Gastrocnemius medialis (tissue), 4 donors: ENCODE measurements around the gene TCF12.

Experiments used
- POLR2A ChIP-seq, 2 donors: fragments of 450-650 bp; IDR thresholded peaks; one replicate each; pipeline ENCODE4 v1.6.1; 2017; ENCODE audit warnings: antibody characterized with exemption in 2 of 2, mild to moderate bottlenecking in 2 of 2, moderate library complexity in 2 of 2
- TF ChIP-seq, protein P1 (sequence below), 5 experiments: fragments of 450-650 bp in 3 of 5; fragments of 200-600 bp in 2 of 5; sonication (generic) in 2 of 5; IDR thresholded peaks in 4 of 5; conservative IDR thresholded peaks in 1 of 5; 1 replicate in 4 of 5; 2 replicates in 1 of 5; pipeline ENCODE4 v1.5.1; 2016 to 2019; ENCODE audit warnings: antibody characterized with exemption in 5 of 5, mild to moderate bottlenecking in 3 of 5, moderate library complexity in 3 of 5

GRCh38 chr15:57082054-57082728, 163.7 kb downstream of the TCF12 start:
- TF ChIP-seq, protein P1, sequence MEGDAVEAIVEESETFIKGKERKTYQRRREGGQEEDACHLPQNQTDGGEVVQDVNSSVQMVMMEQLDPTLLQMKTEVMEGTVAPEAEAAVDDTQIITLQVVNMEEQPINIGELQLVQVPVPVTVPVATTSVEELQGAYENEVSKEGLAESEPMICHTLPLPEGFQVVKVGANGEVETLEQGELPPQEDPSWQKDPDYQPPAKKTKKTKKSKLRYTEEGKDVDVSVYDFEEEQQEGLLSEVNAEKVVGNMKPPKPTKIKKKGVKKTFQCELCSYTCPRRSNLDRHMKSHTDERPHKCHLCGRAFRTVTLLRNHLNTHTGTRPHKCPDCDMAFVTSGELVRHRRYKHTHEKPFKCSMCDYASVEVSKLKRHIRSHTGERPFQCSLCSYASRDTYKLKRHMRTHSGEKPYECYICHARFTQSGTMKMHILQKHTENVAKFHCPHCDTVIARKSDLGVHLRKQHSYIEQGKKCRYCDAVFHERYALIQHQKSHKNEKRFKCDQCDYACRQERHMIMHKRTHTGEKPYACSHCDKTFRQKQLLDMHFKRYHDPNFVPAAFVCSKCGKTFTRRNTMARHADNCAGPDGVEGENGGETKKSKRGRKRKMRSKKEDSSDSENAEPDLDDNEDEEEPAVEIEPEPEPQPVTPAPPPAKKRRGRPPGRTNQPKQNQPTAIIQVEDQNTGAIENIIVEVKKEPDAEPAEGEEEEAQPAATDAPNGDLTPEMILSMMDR (IDR thresholded peaks at IDR 0.05 in 4 of 5, conservative IDR thresholded peaks at IDR 0.05 in 1 of 5) = no peak
- no peak for TF ChIP-seq POLR2A (IDR thresholded peaks at IDR 0.05)
